Panc1 (cell line): ENCODE data around the gene HSD3B2. TPM values are rescaled to one million over a fixed set of nuclear protein-coding genes. Genes with fewer than 3 reads are reported as not detected.

Source experiments
- ATAC-seq: fragments of 200-7000 bp; cut with Tn5 transposase; 2 replicates; pipeline ENCODE4 v1.9.1; 2020; ENCODE audit warnings: mild to moderate bottlenecking, moderate library complexity
- BruUV-seq: library from RNA; stranded (reverse); fragments of 400-500 nt; replicated peaks from 2 replicates; lab custom pipeline; 2021; lab: Mats Ljungman, UMichigan
- CTCF ChIA-PET: fragments of 300-600 bp; sonication (Branson Sonifier 250); formaldehyde crosslinking; loops from one replicate; lab custom pipeline; 2022; ENCODE audit warnings: antibody characterized with exemption; lab: Charles Lee
- POLR2A ChIA-PET: fragments of 300-600 bp; sonication (Branson Sonifier 250); formaldehyde crosslinking; loops from one replicate; lab custom pipeline; 2022; ENCODE audit warnings: antibody characterized with exemption; lab: Charles Lee
- DNase-seq: peaks from one replicate; pipeline ENCODE4 v3.0.0-alpha.2; 2010; ENCODE audit warnings: low read depth, low spot score
- H3K27ac ChIP-seq: 2 replicates; pipeline ENCODE4 v1.5.1; 2011; ENCODE audit warnings: mild to moderate bottlenecking, low read length, inconsistent platforms
- H3K27me3 ChIP-seq: fragments of 200-500 bp; sonication (Bioruptor generic); 2 replicates; pipeline ENCODE4 v1.6.0; 2014; ENCODE audit warnings: low read length, inconsistent platforms; ENCODE audit not compliant: control insufficient read depth, insufficient read depth
- H3K36me3 ChIP-seq: fragments of 200-500 bp; sonication (Bioruptor generic); 2 replicates; pipeline ENCODE4 v1.5.1; 2014; ENCODE audit warnings: inconsistent platforms, mild to moderate bottlenecking, low read length, moderate library complexity; ENCODE audit not compliant: control insufficient read depth, insufficient read depth
- H3K4me1 ChIP-seq: 2 replicates; pipeline ENCODE4 v1.5.1; 2011; ENCODE audit warnings: inconsistent platforms, mild to moderate bottlenecking, low read length, moderate library complexity; ENCODE audit not compliant: control insufficient read depth, insufficient read depth
- H3K4me3 ChIP-seq, 2 experiments: 2 replicates each; pipeline ENCODE4 v1.5.1; 2011 to 2012; ENCODE audit warnings: low read depth in 2 of 2, low read length in 2 of 2, mild to moderate bottlenecking in 2 of 2, inconsistent platforms in 1 of 2, moderate library complexity in 1 of 2
- H3K9me3 ChIP-seq: fragments of 200-500 bp; sonication (Bioruptor generic); 2 replicates; pipeline ENCODE4 v1.5.1; 2014; ENCODE audit warnings: low read depth, mild to moderate bottlenecking, inconsistent platforms, low read length, moderate library complexity; ENCODE audit not compliant: control insufficient read depth, insufficient read depth
- CTCF ChIP-seq: fragments of 450-650 bp; IDR thresholded peaks from 2 replicates; pipeline ENCODE4 v1.5.1; 2017; ENCODE audit warnings: mild to moderate bottlenecking
- POLR2AphosphoS5 ChIP-seq: IDR thresholded peaks from 2 replicates; pipeline ENCODE4 v1.6.1; 2012; ENCODE audit warnings: mild to moderate bottlenecking, low read depth, low read length, moderate library complexity
- REST ChIP-seq, 2 experiments: IDR thresholded peaks; 2 replicates each; pipeline ENCODE4 v1.6.1; 2011 to 2012; ENCODE audit warnings: low read depth in 2 of 2, control low read depth in 1 of 2, low read length in 1 of 2, mild to moderate bottlenecking in 1 of 2, moderate library complexity in 1 of 2; ENCODE audit not compliant: insufficient read depth in 1 of 2
- SIN3A ChIP-seq: IDR thresholded peaks from 2 replicates; pipeline ENCODE4 v1.6.1; 2012; ENCODE audit warnings: low read depth, mild to moderate bottlenecking, low read length, moderate library complexity, borderline replicate concordance; ENCODE audit not compliant: insufficient read depth
- TCF7L2 ChIP-seq: IDR thresholded peaks from 2 replicates; pipeline ENCODE4 v1.6.1; 2011; ENCODE audit warnings: mild to moderate bottlenecking, low read depth, low read length, inconsistent platforms
- in situ Hi-C: cut with HindIII; loops from 2 replicates; pipeline ENCODE4 v1.10.0; 2016; ENCODE audit warnings: low sequenced_read_pairs, low pct_unique_long_range_greater_than_20kb
- intact Hi-C: fragments of 100-400 bp; cut with micrococcal nuclease; formaldehyde crosslinking; loops from one replicate; pipeline ENCODE4 v1.10.0; 2022; ENCODE audit not compliant: unreplicated experiment
- total RNA-seq: library from RNA; stranded (reverse); gene quantifications from one replicate; pipeline ENCODE4 v1.2.1, GENCODE V29; 2021; ENCODE audit not compliant: unreplicated experiment

Gene HSD3B2
- total RNA-seq, 1 experiment from 2014 or later: 1.2 TPM

- ATAC-seq: peak; percentile 50; the same call in 1 of the 2 replicates
- Histone ChIP-seq H3K4me3 (no peak overlapping the region), H3K27me3 (peaks cover 15% of the 10 kb centered on the region), H3K36me3 (no peaks in the 10 kb centered on the region), H3K9me3 (no peaks in the 10 kb centered on the region), H3K4me1 (no peaks in the 10 kb centered on the region; the same call in 1 of the 2 replicates), H3K27ac (no peak overlapping the region)
- DNase-seq: no peak
- ChIA-PET POLR2A (no interaction called here), CTCF (interaction anchor here (0.6 to 0.8 kb wide), 2 partner anchors 107 to 239 kb away, joined by 4 to 5 read pairs; no protein-coding TSS in a partner anchor)
- in situ Hi-C loops (no loop called here), intact Hi-C loops (no loop called here)
- peak; percentile 34 for TF ChIP-seq CTCF
- no peak for TF ChIP-seq TCF7L2
- no TSS peak for BruUV-seq
Measured at GRCh38 chr1:119372503-119373086, 42.4 kb upstream of the HSD3B2 start.

- H3K9me3 ChIP-seq: no peaks in the 10 kb centered on the region
- H3K27me3 ChIP-seq: peaks cover 15% of the 10 kb centered on the region
- no peaks in the 10 kb centered on the region for H3K36me3 ChIP-seq
- no peak overlapping the region for H3K27ac ChIP-seq
- intact Hi-C loops: no loop called here
- CTCF ChIA-PET: no interaction called here
- DNase-seq (no peak), ATAC-seq (no peak)
- no peak overlapping the region for H3K4me3 ChIP-seq
- no peaks in the 10 kb centered on the region; the same call in 1 of the 2 replicates for H3K4me1 ChIP-seq
- in situ Hi-C loops: no loop called here
- POLR2A ChIA-PET: no interaction called here
- BruUV-seq: no TSS peak
- TF ChIP-seq SIN3A: no peak
Measured at GRCh38 chr1:119373465-119373864, 41.5 kb upstream of the HSD3B2 start.

- no peak for DNase-seq
Measured at GRCh38 chr1:119374208-119374874, 40.6 kb upstream of the HSD3B2 start.

GRCh38 chr1:119375366-119375765 lies 39.6 kb upstream of the HSD3B2 start:
- Histone ChIP-seq H3K9me3 (no peaks in the 10 kb centered on the region), H3K4me1 (no peaks in the 10 kb centered on the region; the same call in 1 of the 2 replicates), H3K27ac (no peak overlapping the region), H3K36me3 (no peaks in the 10 kb centered on the region), H3K27me3 (peaks cover 13% of the 10 kb centered on the region), H3K4me3 (no peak overlapping the region)
- ChIA-PET CTCF (no interaction called here), POLR2A (no interaction called here)
- ATAC-seq (no peak), DNase-seq (no peak)
- no TSS peak for BruUV-seq
- TF ChIP-seq POLR2AphosphoS5: no peak
- TF ChIP-seq SIN3A: no peak
- TF ChIP-seq CTCF: no peak
- TF ChIP-seq REST (IDR thresholded peaks at IDR 0.05; ENCODE audit: insufficient read depth in 1 of 2, low read depth in 2 of 2, low read length in 1 of 2): no peak
- TF ChIP-seq TCF7L2: no peak
- in situ Hi-C loops: no loop called here
- intact Hi-C loops: no loop called here

More at GRCh38 chr1:119374208-119374874, 40.6 kb upstream of the HSD3B2 start:
- Histone ChIP-seq H3K27me3 (peaks cover 13% of the 10 kb centered on the region), H3K27ac (no peak overlapping the region), H3K36me3 (no peaks in the 10 kb centered on the region), H3K9me3 (no peaks in the 10 kb centered on the region), H3K4me1 (no peaks in the 10 kb centered on the region; the same call in 1 of the 2 replicates), H3K4me3 (no peak overlapping the region)
- peak; percentile 82 for ATAC-seq
- TF ChIP-seq TCF7L2 (peak; percentile 89), SIN3A (no peak)
- ChIA-PET POLR2A (no interaction called here), CTCF (no interaction called here)
- intact Hi-C loops (no loop called here), in situ Hi-C loops (no loop called here)
- no TSS peak for BruUV-seq
